ENCODE measurements around the gene KDM7A. TPM values are rescaled to one million over a fixed set of nuclear protein-coding genes. Genes with fewer than 3 reads are reported as not detected.

The KDM7A gene
- total and polyA plus RNA-seq, 9 of the 15 experiments (the other 6 are each of a cell fraction or from before 2014, with no cell fraction given): 0.90 to 8.4 (median 7.0) TPM

DNA sequence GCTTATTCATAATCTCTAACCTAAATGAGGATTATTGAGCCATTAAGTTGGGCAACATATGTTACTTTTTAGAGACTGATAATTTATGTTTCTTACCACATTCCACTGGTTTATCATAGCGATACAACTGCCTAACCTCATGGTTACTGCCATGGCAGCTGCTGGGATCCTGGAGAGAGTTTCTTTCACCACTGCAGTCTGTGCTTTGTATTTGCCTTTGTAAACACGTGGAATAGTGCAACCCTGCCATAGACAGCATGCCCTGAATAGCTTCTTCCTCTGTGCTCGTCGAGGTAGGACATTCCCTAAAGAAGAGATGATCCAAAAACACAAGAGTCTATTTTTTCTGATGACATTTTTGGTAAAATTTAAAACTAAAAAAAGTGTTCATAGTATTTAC is 80.3 kb downstream of the KDM7A start (continued):
- TF ChIP-seq ARID3B (CRISPR knock-in tag; IDR thresholded peaks at IDR 0.05; ENCODE audit: borderline replicate concordance) (no peak), ZNF12 (CRISPR knock-in tag; IDR thresholded peaks at IDR 0.05) (no peak), BRF1 (IDR thresholded peaks at IDR 0.05; ENCODE audit: borderline replicate concordance, extremely low read depth, insufficient read length) (no peak), POLR2B (IDR thresholded peaks at IDR 0.05; ENCODE audit: low read depth, partially characterized antibody) (no peak), FOXA1 (IDR thresholded peaks at IDR 0.05; ENCODE audit: borderline replicate concordance) (no peak)

DNA sequence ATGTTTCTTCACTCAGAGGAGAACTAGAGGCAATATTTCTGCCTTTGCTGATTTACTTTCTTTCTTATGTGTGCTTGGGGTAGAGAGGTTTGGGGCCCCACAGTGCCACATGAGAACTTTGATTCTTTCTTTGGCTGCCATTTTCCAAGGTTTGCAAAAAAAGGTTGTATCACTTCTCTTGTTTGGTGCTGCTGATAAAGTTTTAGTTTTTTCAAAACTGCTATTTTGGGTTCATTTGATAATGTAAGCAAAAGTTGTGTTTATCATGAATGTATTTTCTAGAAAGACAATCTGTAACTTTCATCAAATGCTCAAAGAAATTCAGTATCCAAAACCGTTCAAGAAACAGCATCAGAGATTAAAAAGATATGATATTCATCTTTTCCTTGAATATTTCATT is 83.4 kb downstream of the KDM7A start:
- BruUV-seq (replicated peaks): no TSS peak
- in situ Hi-C loops (cut with MboI) (no loop called here), intact Hi-C loops (cut with micrococcal nuclease) (no loop called here)
- H3K27ac ChIP-seq (ENCODE audit: extremely low read depth, low read depth, low read length): no peak overlapping the region
- no peaks in the 10 kb centered on the region for H3K4me1 ChIP-seq (replicated peaks in 1 of 2; ENCODE audit: control insufficient read depth in 2 of 2, insufficient read depth in 2 of 2, low read length in 2 of 2)
- DNase-seq (ENCODE audit: extremely low read depth in 1 of 4, low spot score in 3 of 4): no peak
- H3K9me3 ChIP-seq (replicated peaks; ENCODE audit: control insufficient read depth, insufficient read depth, low read depth, low read length): no peaks in the 10 kb centered on the region
- H3K4me2 ChIP-seq (ENCODE audit: insufficient read depth, low read length): no peak overlapping the region
- H3K9ac ChIP-seq (ENCODE audit: insufficient read depth in 1 of 2, low read depth in 2 of 2, low read length in 2 of 2): no peak overlapping the region
- H3K4me3 ChIP-seq: no peak overlapping the region
- 23% methylated on average over 1 of the region's 1 CpG for WGBS (ENCODE audit: insufficient coverage, low coverage, missing lambda C conversion rate)
- FAIRE-seq: no peak
- no peak overlapping the region for H2AFZ ChIP-seq (ENCODE audit: low read depth, low read length)
- H4K20me1 ChIP-seq (replicated peaks; ENCODE audit: control insufficient read depth, insufficient read depth, low read length): no peaks in the 10 kb centered on the region
- no peaks in the 10 kb centered on the region for H3K9me1 ChIP-seq (ENCODE audit: control insufficient read depth, insufficient read depth, low read length)
- no peaks in the 10 kb centered on the region for H3K79me2 ChIP-seq (ENCODE audit: control insufficient read depth, insufficient read depth, low read length)
- no peak for ATAC-seq
- H3K27me3 ChIP-seq (ENCODE audit: control insufficient read depth in 2 of 2, insufficient read depth in 2 of 2, low read length in 2 of 2): no peaks in the 10 kb centered on the region
- peaks cover 27% of the 10 kb centered on the region for H3K36me3 ChIP-seq (ENCODE audit: control insufficient read depth, insufficient read depth, low read length)
- POLR2A ChIA-PET: interaction anchor here (1.6 kb wide), 1 partner anchor 10 kb away, joined by 8 read pairs; no protein-coding TSS in a partner anchor
- CTCF ChIA-PET (ENCODE audit: low intra/inter-chr PET ratio): no interaction called here
- TF ChIP-seq PHB2 (IDR thresholded peaks at IDR 0.05; ENCODE audit: low read depth): no peak
- TF ChIP-seq, protein P1, sequence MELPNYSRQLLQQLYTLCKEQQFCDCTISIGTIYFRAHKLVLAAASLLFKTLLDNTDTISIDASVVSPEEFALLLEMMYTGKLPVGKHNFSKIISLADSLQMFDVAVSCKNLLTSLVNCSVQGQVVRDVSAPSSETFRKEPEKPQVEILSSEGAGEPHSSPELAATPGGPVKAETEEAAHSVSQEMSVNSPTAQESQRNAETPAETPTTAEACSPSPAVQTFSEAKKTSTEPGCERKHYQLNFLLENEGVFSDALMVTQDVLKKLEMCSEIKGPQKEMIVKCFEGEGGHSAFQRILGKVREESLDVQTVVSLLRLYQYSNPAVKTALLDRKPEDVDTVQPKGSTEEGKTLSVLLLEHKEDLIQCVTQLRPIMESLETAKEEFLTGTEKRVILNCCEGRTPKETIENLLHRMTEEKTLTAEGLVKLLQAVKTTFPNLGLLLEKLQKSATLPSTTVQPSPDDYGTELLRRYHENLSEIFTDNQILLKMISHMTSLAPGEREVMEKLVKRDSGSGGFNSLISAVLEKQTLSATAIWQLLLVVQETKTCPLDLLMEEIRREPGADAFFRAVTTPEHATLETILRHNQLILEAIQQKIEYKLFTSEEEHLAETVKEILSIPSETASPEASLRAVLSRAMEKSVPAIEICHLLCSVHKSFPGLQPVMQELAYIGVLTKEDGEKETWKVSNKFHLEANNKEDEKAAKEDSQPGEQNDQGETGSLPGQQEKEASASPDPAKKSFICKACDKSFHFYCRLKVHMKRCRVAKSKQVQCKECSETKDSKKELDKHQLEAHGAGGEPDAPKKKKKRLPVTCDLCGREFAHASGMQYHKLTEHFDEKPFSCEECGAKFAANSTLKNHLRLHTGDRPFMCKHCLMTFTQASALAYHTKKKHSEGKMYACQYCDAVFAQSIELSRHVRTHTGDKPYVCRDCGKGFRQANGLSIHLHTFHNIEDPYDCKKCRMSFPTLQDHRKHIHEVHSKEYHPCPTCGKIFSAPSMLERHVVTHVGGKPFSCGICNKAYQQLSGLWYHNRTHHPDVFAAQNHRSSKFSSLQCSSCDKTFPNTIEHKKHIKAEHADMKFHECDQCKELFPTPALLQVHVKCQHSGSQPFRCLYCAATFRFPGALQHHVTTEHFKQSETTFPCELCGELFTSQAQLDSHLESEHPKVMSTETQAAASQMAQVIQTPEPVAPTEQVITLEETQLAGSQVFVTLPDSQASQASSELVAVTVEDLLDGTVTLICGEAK (IDR thresholded peaks at IDR 0.05): peak; percentile 87
- TF ChIP-seq, protein P1 (CRISPR knock-in tag; IDR thresholded peaks at IDR 0.05): peak; percentile 86
- no peak for TF ChIP-seq ZNF408 (CRISPR knock-in tag; IDR thresholded peaks at IDR 0.05; ENCODE audit: low read depth)
- no peak for TF ChIP-seq ZNF263 (CRISPR knock-in tag; IDR thresholded peaks at IDR 0.05; ENCODE audit: borderline replicate concordance)
- TF ChIP-seq ZNF175 (CRISPR knock-in tag; IDR thresholded peaks at IDR 0.05; ENCODE audit: low read depth): no peak
- TF ChIP-seq ZNF12 (CRISPR knock-in tag; IDR thresholded peaks at IDR 0.05): no peak
- TF ChIP-seq MEF2D (tag; conservative IDR thresholded peaks at IDR 0.05; ENCODE audit: low read depth): 0 out of 2 replicates have a peak, but pooled peaks have one; percentile 34

Measured in K562 (cell line).